ENCODE measurements around the gene USP13. TPM values are rescaled to one million over a fixed set of nuclear protein-coding genes. Genes with fewer than 3 reads are reported as not detected.
A peak's percentile ranks its signal among the peaks of the same experiment; 100 is the strongest.

The USP13 gene
- total and polyA plus RNA-seq, 2 experiments from 2014 or later: 9.6 to 22.7 TPM

DNA sequence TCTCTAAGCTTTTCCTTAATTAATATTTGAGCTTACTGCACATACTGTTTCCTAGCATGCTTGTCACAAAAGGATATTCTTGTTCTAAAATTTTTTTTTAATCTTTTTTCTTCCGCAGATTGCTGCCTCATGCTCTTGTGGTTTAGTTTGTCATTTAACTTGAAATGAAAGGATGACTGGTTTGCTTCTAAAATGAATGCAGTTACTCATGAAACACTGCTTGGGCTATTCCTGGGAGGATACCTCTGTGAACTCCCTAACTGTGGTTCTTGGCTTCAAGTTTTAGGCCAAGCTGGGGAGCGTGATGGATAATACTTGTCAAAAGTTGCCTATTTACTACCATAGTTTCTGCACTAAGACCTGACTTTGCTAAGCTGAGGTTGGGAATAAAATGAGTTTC is 64.0 kb downstream of the USP13 start:
- H3K9me3 Mint-ChIP-seq: no peaks in the 10 kb centered on the region
- no peak for TF ChIP-seq JUNB (IDR thresholded peaks at IDR 0.05; ENCODE audit: unreplicated experiment)
- no peak for TF ChIP-seq NANOG (IDR thresholded peaks at IDR 0.05; ENCODE audit: borderline replicate concordance)
- TF ChIP-seq, protein P1, sequence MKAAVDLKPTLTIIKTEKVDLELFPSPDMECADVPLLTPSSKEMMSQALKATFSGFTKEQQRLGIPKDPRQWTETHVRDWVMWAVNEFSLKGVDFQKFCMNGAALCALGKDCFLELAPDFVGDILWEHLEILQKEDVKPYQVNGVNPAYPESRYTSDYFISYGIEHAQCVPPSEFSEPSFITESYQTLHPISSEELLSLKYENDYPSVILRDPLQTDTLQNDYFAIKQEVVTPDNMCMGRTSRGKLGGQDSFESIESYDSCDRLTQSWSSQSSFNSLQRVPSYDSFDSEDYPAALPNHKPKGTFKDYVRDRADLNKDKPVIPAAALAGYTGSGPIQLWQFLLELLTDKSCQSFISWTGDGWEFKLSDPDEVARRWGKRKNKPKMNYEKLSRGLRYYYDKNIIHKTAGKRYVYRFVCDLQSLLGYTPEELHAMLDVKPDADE (IDR thresholded peaks at IDR 0.05): no peak
- TF ChIP-seq STAT1 (IDR thresholded peaks at IDR 0.05; ENCODE audit: unreplicated experiment): no peak
- no peak for TF ChIP-seq POLR2AphosphoS5 (IDR thresholded peaks at IDR 0.05; ENCODE audit: low read depth)
- TF ChIP-seq EZH2 (IDR thresholded peaks at IDR 0.05; ENCODE audit: low read depth, unreplicated experiment): no peak
- TF ChIP-seq CREB1 (CRISPR knock-in tag; IDR thresholded peaks at IDR 0.05; ENCODE audit: low read depth): no peak
- TF ChIP-seq, protein P2, sequence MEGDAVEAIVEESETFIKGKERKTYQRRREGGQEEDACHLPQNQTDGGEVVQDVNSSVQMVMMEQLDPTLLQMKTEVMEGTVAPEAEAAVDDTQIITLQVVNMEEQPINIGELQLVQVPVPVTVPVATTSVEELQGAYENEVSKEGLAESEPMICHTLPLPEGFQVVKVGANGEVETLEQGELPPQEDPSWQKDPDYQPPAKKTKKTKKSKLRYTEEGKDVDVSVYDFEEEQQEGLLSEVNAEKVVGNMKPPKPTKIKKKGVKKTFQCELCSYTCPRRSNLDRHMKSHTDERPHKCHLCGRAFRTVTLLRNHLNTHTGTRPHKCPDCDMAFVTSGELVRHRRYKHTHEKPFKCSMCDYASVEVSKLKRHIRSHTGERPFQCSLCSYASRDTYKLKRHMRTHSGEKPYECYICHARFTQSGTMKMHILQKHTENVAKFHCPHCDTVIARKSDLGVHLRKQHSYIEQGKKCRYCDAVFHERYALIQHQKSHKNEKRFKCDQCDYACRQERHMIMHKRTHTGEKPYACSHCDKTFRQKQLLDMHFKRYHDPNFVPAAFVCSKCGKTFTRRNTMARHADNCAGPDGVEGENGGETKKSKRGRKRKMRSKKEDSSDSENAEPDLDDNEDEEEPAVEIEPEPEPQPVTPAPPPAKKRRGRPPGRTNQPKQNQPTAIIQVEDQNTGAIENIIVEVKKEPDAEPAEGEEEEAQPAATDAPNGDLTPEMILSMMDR (conservative IDR thresholded peaks at IDR 0.05; ENCODE audit: low read depth in 2 of 2): no peak
- TF ChIP-seq, protein P3, sequence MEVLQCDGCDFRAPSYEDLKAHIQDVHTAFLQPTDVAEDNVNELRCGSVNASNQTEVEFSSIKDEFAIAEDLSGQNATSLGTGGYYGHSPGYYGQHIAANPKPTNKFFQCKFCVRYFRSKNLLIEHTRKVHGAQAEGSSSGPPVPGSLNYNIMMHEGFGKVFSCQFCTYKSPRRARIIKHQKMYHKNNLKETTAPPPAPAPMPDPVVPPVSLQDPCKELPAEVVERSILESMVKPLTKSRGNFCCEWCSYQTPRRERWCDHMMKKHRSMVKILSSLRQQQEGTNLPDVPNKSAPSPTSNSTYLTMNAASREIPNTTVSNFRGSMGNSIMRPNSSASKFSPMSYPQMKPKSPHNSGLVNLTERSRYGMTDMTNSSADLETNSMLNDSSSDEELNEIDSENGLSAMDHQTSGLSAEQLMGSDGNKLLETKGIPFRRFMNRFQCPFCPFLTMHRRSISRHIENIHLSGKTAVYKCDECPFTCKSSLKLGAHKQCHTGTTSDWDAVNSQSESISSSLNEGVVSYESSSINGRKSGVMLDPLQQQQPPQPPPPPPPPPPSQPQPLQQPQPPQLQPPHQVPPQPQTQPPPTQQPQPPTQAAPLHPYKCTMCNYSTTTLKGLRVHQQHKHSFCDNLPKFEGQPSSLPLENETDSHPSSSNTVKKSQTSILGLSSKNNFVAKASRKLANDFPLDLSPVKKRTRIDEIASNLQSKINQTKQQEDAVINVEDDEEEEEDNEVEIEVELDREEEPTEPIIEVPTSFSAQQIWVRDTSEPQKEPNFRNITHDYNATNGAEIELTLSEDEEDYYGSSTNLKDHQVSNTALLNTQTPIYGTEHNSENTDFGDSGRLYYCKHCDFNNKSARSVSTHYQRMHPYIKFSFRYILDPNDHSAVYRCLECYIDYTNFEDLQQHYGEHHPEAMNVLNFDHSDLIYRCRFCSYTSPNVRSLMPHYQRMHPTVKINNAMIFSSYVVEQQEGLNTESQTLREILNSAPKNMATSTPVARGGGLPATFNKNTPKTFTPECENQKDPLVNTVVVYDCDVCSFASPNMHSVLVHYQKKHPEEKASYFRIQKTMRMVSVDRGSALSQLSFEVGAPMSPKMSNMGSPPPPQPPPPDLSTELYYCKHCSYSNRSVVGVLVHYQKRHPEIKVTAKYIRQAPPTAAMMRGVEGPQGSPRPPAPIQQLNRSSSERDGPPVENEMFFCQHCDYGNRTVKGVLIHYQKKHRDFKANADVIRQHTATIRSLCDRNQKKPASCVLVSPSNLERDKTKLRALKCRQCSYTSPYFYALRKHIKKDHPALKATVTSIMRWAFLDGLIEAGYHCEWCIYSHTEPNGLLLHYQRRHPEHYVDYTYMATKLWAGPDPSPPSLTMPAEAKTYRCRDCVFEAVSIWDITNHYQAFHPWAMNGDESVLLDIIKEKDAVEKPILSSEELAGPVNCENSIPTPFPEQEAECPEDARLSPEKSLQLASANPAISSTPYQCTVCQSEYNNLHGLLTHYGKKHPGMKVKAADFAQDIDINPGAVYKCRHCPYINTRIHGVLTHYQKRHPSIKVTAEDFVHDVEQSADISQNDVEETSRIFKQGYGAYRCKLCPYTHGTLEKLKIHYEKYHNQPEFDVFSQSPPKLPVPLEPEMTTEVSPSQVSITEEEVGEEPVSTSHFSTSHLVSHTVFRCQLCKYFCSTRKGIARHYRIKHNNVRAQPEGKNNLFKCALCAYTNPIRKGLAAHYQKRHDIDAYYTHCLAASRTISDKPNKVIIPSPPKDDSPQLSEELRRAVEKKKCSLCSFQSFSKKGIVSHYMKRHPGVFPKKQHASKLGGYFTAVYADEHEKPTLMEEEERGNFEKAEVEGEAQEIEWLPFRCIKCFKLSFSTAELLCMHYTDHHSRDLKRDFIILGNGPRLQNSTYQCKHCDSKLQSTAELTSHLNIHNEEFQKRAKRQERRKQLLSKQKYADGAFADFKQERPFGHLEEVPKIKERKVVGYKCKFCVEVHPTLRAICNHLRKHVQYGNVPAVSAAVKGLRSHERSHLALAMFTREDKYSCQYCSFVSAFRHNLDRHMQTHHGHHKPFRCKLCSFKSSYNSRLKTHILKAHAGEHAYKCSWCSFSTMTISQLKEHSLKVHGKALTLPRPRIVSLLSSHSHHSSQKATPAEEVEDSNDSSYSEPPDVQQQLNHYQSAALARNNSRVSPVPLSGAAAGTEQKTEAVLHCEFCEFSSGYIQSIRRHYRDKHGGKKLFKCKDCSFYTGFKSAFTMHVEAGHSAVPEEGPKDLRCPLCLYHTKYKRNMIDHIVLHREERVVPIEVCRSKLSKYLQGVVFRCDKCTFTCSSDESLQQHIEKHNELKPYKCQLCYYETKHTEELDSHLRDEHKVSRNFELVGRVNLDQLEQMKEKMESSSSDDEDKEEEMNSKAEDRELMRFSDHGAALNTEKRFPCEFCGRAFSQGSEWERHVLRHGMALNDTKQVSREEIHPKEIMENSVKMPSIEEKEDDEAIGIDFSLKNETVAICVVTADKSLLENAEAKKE (CRISPR knock-in tag; IDR thresholded peaks at IDR 0.05): no peak
- TF ChIP-seq ZNF331 (CRISPR knock-in tag; IDR thresholded peaks at IDR 0.05; ENCODE audit: low read depth): no peak
- H3K27me3 ChIP-seq (ENCODE audit: insufficient read depth): no peaks in the 10 kb centered on the region
- H3K27ac ChIP-seq (ENCODE audit: low read depth): peak overlapping the region; percentile 17; the same call in 1 of the 2 replicates
- H3K27me3 Mint-ChIP-seq (ENCODE audit: insufficient read depth, low read depth, poor library complexity): peaks cover 12% of the 10 kb centered on the region
- no peaks in the 10 kb centered on the region for H3F3A ChIP-seq (replicated peaks; ENCODE audit: low read depth)
- no peaks in the 10 kb centered on the region for H3K36me3 ChIP-seq (ENCODE audit: insufficient read depth)
- peaks cover 19% of the 10 kb centered on the region for H3K4me1 ChIP-seq (ENCODE audit: insufficient read depth)
- no peak overlapping the region for H3K4me3 Mint-ChIP-seq
- no peak overlapping the region for H3K4me2 ChIP-seq
- H3K4me1 Mint-ChIP-seq: peaks cover 36% of the 10 kb centered on the region
- ATAC-seq (no peak), DNase-seq (ENCODE audit: low spot score) (no peak)
- H3K79me2 ChIP-seq (replicated peaks; ENCODE audit: insufficient read depth): 0 out of 2 replicates have a peak, but pooled peaks cover 3% of the 10 kb centered on the region
- no peaks in the 10 kb centered on the region; the same call in 1 of the 2 replicates for H3K9me2 ChIP-seq (ENCODE audit: insufficient read depth)
- H4K20me1 ChIP-seq (replicated peaks; ENCODE audit: insufficient read depth): no peaks in the 10 kb centered on the region
- H3K4me3 ChIP-seq: no peak overlapping the region
- H3K36me3 Mint-ChIP-seq (ENCODE audit: low read depth): peaks cover 20% of the 10 kb centered on the region
- no peak overlapping the region for H2AFZ ChIP-seq
- H3K27ac Mint-ChIP-seq: no peak overlapping the region
